H1 (cell line): ENCODE data around the gene TAMALIN. TPM values are rescaled to one million over a fixed set of nuclear protein-coding genes. Genes with fewer than 3 reads are reported as not detected.

Source experiments
- CTCF ChIA-PET: fragments of 300-600 bp; sonication (Branson Sonifier 250); formaldehyde crosslinking; loops from one replicate; lab custom pipeline; 2021; ENCODE audit not compliant: partially characterized antibody; lab: Charles Lee
- POLR2A ChIA-PET: fragments of 300-600 bp; sonication (Branson Sonifier 250); formaldehyde crosslinking; loops from one replicate; lab custom pipeline; 2021; ENCODE audit warnings: inconsistent platforms; ENCODE audit not compliant: partially characterized antibody; lab: Charles Lee
- DNase-seq, 2 experiments: peaks; one replicate each; pipeline versions ENCODE4 v3.0.0 to v3.0.0-alpha.2; 2010 to 2022; ENCODE audit warnings: low spot score in 2 of 2, low read depth in 1 of 2, mixed read lengths in 1 of 2
- FAIRE-seq: peaks from 2 replicates; lab custom pipeline; 2011; peaks lifted over from hg19 to GRCh38; lab: Jason Lieb, UNC
- H2AFZ ChIP-seq: 2 replicates; pipeline ENCODE4 v1.8.1; 2012; ENCODE audit warnings: low read length, inconsistent platforms
- H2AK5ac ChIP-seq: 2 replicates; pipeline ENCODE4 v1.6.1; 2013; ENCODE audit warnings: low read depth, low read length
- H2BK120ac ChIP-seq: replicated peaks from 2 replicates; pipeline ENCODE3; 2013; ENCODE audit warnings: low read depth, low read length, inconsistent platforms
- H2BK12ac ChIP-seq: 2 replicates; pipeline ENCODE4 v1.6.1; 2013; ENCODE audit warnings: low read depth, low read length
- H2BK15ac ChIP-seq: 2 replicates; pipeline ENCODE4 v1.6.1; 2013; ENCODE audit warnings: low read length
- H2BK20ac ChIP-seq: 2 replicates; pipeline ENCODE4 v1.6.1; 2013; ENCODE audit warnings: low read length
- H2BK5ac ChIP-seq: 2 replicates; pipeline ENCODE4 v1.6.1; 2013; ENCODE audit warnings: low read depth, low read length
- H3K14ac ChIP-seq: 2 replicates; pipeline ENCODE4 v1.6.1; 2013; ENCODE audit warnings: inconsistent platforms; ENCODE audit not compliant: insufficient read length
- H3K18ac ChIP-seq: 2 replicates; pipeline ENCODE4 v1.6.1; 2013; ENCODE audit warnings: low read length; ENCODE audit errors: extremely low read depth
- H3K23ac ChIP-seq: 2 replicates; pipeline ENCODE4 v1.6.1; 2013; ENCODE audit warnings: inconsistent platforms; ENCODE audit not compliant: insufficient read length
- H3K23me2 ChIP-seq: 2 replicates; pipeline ENCODE4 v1.6.1; 2013; ENCODE audit warnings: low read depth, low read length
- H3K27ac ChIP-seq: 2 replicates; pipeline ENCODE4 v1.6.1; 2011; ENCODE audit warnings: low read depth, low read length, inconsistent platforms
- H3K27me3 ChIP-seq, 4 experiments: replicated peaks in 1 of 4; 1 replicate in 1 of 4; 2 replicates in 3 of 4; pipeline versions ENCODE4 v1.6.1 to v1.8.1; 2011 to 2013; ENCODE audit warnings: low read length in 3 of 4, mild to moderate bottlenecking in 3 of 4, inconsistent platforms in 2 of 4, mixed read lengths in 2 of 4, moderate library complexity in 1 of 4; ENCODE audit not compliant: control insufficient read depth in 3 of 4, insufficient read depth in 3 of 4; ENCODE audit errors: extremely low read depth in 1 of 4
- H3K36me3 ChIP-seq, 4 experiments: 2 replicates each; pipeline versions ENCODE4 v1.6.1 to v1.8.1; 2011 to 2013; ENCODE audit warnings: mild to moderate bottlenecking in 4 of 4, low read length in 3 of 4, moderate library complexity in 2 of 4, control low read depth in 1 of 4, inconsistent platforms in 1 of 4; ENCODE audit not compliant: insufficient read depth in 4 of 4, control insufficient read depth in 2 of 4
- H3K4ac ChIP-seq: replicated peaks from 2 replicates; pipeline ENCODE3; 2013; ENCODE audit warnings: low read length, low read depth, mixed read lengths, inconsistent platforms; ENCODE audit not compliant: insufficient read length
- H3K4me1 ChIP-seq, 4 experiments: replicated peaks in 1 of 4; 1 replicate in 1 of 4; 2 replicates in 3 of 4; pipeline versions ENCODE4 v1.6.1 to v1.8.1; 2011 to 2013; ENCODE audit warnings: low read length in 3 of 4, inconsistent platforms in 2 of 4, mixed read lengths in 1 of 4; ENCODE audit not compliant: insufficient read depth in 4 of 4, control insufficient read depth in 3 of 4
- H3K4me2 ChIP-seq, 2 experiments: 2 replicates each; pipeline versions ENCODE4 v1.6.1 to v1.8.1; 2011 to 2013; ENCODE audit warnings: low read depth in 2 of 2, low read length in 2 of 2, control low read depth in 1 of 2, inconsistent platforms in 1 of 2, mild to moderate bottlenecking in 1 of 2; ENCODE audit not compliant: insufficient read depth in 1 of 2
- H3K4me3 ChIP-seq, 4 experiments: fragments of 200-600, 300-600 bp in 1 of 4; sonication (generic), shearing (Covaris generic), sonication (Bioruptor Twin) in 1 of 4; 2 replicates each; pipeline versions ENCODE4 v1.5.1 to v1.8.1; 2011 to 2016; ENCODE audit warnings: low read length in 4 of 4, low read depth in 3 of 4, control low read depth in 2 of 4, inconsistent platforms in 2 of 4, mild to moderate bottlenecking in 2 of 4, mixed read lengths in 1 of 4, moderate library complexity in 1 of 4; ENCODE audit not compliant: insufficient read depth in 2 of 4; ENCODE audit errors: extremely low read depth in 1 of 4
- H3K56ac ChIP-seq: replicated peaks from 2 replicates; pipeline ENCODE3; 2013; ENCODE audit warnings: low read depth, mild to moderate bottlenecking, mixed read lengths, low read length, inconsistent platforms; ENCODE audit not compliant: insufficient read length
- H3K79me1 ChIP-seq: 2 replicates; pipeline ENCODE4 v1.6.1; 2013; ENCODE audit warnings: low read depth, low read length, control low read depth
- H3K79me2 ChIP-seq, 2 experiments: 2 replicates each; pipeline versions ENCODE4 v1.6.1 to v1.8.1; 2012 to 2013; ENCODE audit warnings: low read length in 2 of 2, mild to moderate bottlenecking in 2 of 2, inconsistent platforms in 1 of 2; ENCODE audit not compliant: insufficient read depth in 2 of 2, control insufficient read depth in 1 of 2
- H3K9ac ChIP-seq, 4 experiments: replicated peaks in 1 of 4; 1 replicate in 1 of 4; 2 replicates in 3 of 4; pipeline versions ENCODE4 v1.6.1 to v1.8.1; 2011 to 2013; ENCODE audit warnings: low read depth in 3 of 4, low read length in 3 of 4, control low read depth in 2 of 4, mild to moderate bottlenecking in 2 of 4, moderate library complexity in 2 of 4, inconsistent platforms in 1 of 4; ENCODE audit errors: extremely low read depth in 1 of 4
- H3K9me3 ChIP-seq, 2 experiments: 2 replicates each; pipeline versions ENCODE4 v1.6.1 to v1.8.1; 2012 to 2013; ENCODE audit warnings: mild to moderate bottlenecking in 2 of 2, moderate library complexity in 2 of 2, control low read depth in 1 of 2, inconsistent platforms in 1 of 2, low read depth in 1 of 2, low read length in 1 of 2, mixed read lengths in 1 of 2; ENCODE audit not compliant: insufficient read depth in 2 of 2
- H4K20me1 ChIP-seq, 2 experiments: replicated peaks in 1 of 2; 2 replicates each; pipeline versions ENCODE3 to v1.8.1; 2011 to 2013; ENCODE audit warnings: inconsistent platforms in 2 of 2, low read length in 2 of 2, mild to moderate bottlenecking in 1 of 2; ENCODE audit not compliant: insufficient read depth in 2 of 2, control insufficient read depth in 1 of 2
- H4K5ac ChIP-seq: 2 replicates; pipeline ENCODE4 v1.6.1; 2013; ENCODE audit warnings: low read length, low read depth, mixed read lengths, inconsistent platforms; ENCODE audit not compliant: insufficient read length
- H4K8ac ChIP-seq: 2 replicates; pipeline ENCODE4 v1.8.0; 2013; ENCODE audit warnings: mild to moderate bottlenecking, moderate library complexity, low read length, inconsistent platforms; ENCODE audit not compliant: insufficient read depth; ENCODE audit errors: extremely low read depth
- H4K91ac ChIP-seq: replicated peaks from 2 replicates; pipeline ENCODE3; 2013; ENCODE audit warnings: low read length, mixed read lengths, inconsistent platforms; ENCODE audit not compliant: insufficient read length
- ATF2 ChIP-seq: IDR thresholded peaks from 2 replicates; pipeline ENCODE4 v1.6.1; 2012; ENCODE audit warnings: low read length, inconsistent platforms
- CBX8 ChIP-seq: fragments of 300-800, 300-1000 bp; sonication (generic); IDR thresholded peaks from 2 replicates; pipeline ENCODE4 v1.7.1; 2016; ENCODE audit warnings: low read depth, low read length, borderline replicate concordance
- SP4 ChIP-seq: IDR thresholded peaks from 2 replicates; pipeline ENCODE4 v1.6.1; 2012; ENCODE audit warnings: low read length, inconsistent platforms
- WGBS, 2 experiments: shearing (Covaris generic) in 1 of 2; methylation state at CpG; one replicate each; pipeline versions ENCODE4 v1.1.6 to v1.1.7; 2013 to 2015; ENCODE audit warnings: low lambda C conversion rate in 2 of 2, mixed read lengths in 2 of 2, inconsistent platforms in 1 of 2, low coverage in 1 of 2, missing lambda C conversion rate in 1 of 2; ENCODE audit not compliant: insufficient replicate concordance in 2 of 2, insufficient coverage in 1 of 2, insufficient read length in 1 of 2; ENCODE audit errors: extremely low coverage in 1 of 2, missing lambda C conversion rate in 1 of 2; 5-methylcytosine and 5-hydroxymethylcytosine counted together
- polyA plus RNA-seq, 7 experiments: library from polyadenylated mRNA; depleted of rRNA in 3 of 7; stranded (reverse) in 5 of 7; unstranded in 2 of 7; fragments of >200 nt in 5 of 7; fragments of 200-250 nt in 2 of 7; gene quantifications; 1 replicate in 5 of 7; 2 replicates in 1 of 7; 4 replicates in 1 of 7; pipeline versions ENCODE4 v1.2.1 to v1.2.3, GENCODE V29; 2011 to 2013; ENCODE audit warnings: missing spikeins in 2 of 7, mixed read lengths in 2 of 7
- total RNA-seq: library from RNA; stranded (reverse); fragmentation: NEBNext Ultra II Directional; extraction: Animal tissue kit (Norgen Biotek cat#: 25700); gene quantifications from 2 replicates; pipeline ENCODE4 v1.2.1, GENCODE V29; 2021

The TAMALIN gene
- total and polyA plus RNA-seq, 2 of the 8 experiments (the other 6 are each of a cell fraction or from before 2014, with no cell fraction given), result 2.6 to 4.9 TPM

- H2BK15ac ChIP-seq, result no peak overlapping the region
- no peak overlapping the region for H3K14ac ChIP-seq
- peaks cover 2 to 8% of the 10 kb centered on the region in 2 experiments for H4K20me1 ChIP-seq
- POLR2A ChIA-PET, result interaction anchor here (1.1 to 1.7 kb wide), 4 partner anchors 12 to 18 kb away, joined by 3 to 8 read pairs (median 3); no protein-coding TSS in a partner anchor
- no peak overlapping the region for H3K18ac ChIP-seq
- FAIRE-seq, result no peak
- TF ChIP-seq CBX8 (no peak), ATF2 (no peak), SP4 (no peak)
- TF ChIP-seq, all 59 proteins: peak for 0
- H4K8ac ChIP-seq, result no peak overlapping the region
- no peaks in the 10 kb centered on the region for H3K9me3 ChIP-seq
- 88% methylated on average over 14 of the region's 14 CpGs; no CpG with 5 or more reads in 1 of the 2 experiments for WGBS, 2 experiments
- H3K27ac ChIP-seq, result no peak overlapping the region
- no peak overlapping the region for H3K9ac ChIP-seq
- H2AK5ac ChIP-seq, result no peak overlapping the region
- H3K4me2 ChIP-seq, result no peak overlapping the region
- H3K56ac ChIP-seq, result no peak overlapping the region
- no peak overlapping the region for H4K91ac ChIP-seq
- no peak overlapping the region for H2AFZ ChIP-seq
- CTCF ChIA-PET, result interaction anchor here (0.9 to 34.1 kb wide), 8 partner anchors 9 to 36 kb away, joined by 3 to 1022 read pairs (median 4); partner anchors contain the start of gene ATG101
- no peak for DNase-seq
- no peaks in the 10 kb centered on the region for H3K79me2 ChIP-seq
- H2BK20ac ChIP-seq, result no peak overlapping the region
- no peaks in the 10 kb centered on the region for H3K23me2 ChIP-seq
- no peak overlapping the region for H3K4me3 ChIP-seq
- no peak overlapping the region for H2BK5ac ChIP-seq
- H3K79me1 ChIP-seq, result no peaks in the 10 kb centered on the region; the same call in 1 of the 2 replicates
- no peaks in the 10 kb centered on the region; a peak in 1 of 7 replicates for H3K4me1 ChIP-seq
- no peak overlapping the region for H2BK12ac ChIP-seq
- H4K5ac ChIP-seq, result no peak overlapping the region
- peaks cover 0 to 3% (median under 1%) of the 10 kb centered on the region in 4 experiments; a peak in 2 of 7 replicates for H3K27me3 ChIP-seq
- no peak overlapping the region for H3K23ac ChIP-seq
- H3K36me3 ChIP-seq, result peaks cover 0 to 9% (median 5%) of the 10 kb centered on the region in 4 experiments; a peak in 4 of 8 replicates
- no peak overlapping the region for H3K4ac ChIP-seq
- H2BK120ac ChIP-seq, result no peak overlapping the region
These were observed 51.2 kb downstream of the TAMALIN start for GRCh38 chr12:52057638-52058576.
